K562 (cell line): Measurements from ENCODE around the gene GABRR1. TPM values are rescaled to one million over a fixed set of nuclear protein-coding genes. Genes with fewer than 3 reads are reported as not detected.

Experiments used
- ATAC-seq: fragments of 200-7000 bp; cut with Tn5 transposase; 3 replicates; pipeline ENCODE4 v1.9.1; 2020; ENCODE audit warnings: moderate library complexity
- BruUV-seq: library from RNA; stranded (reverse); fragments of 400-500 nt; replicated peaks from 2 replicates; lab custom pipeline; 2021; lab: Mats Ljungman, UMichigan
- CTCF ChIA-PET: fragments of 300-600 bp; formaldehyde crosslinking; extraction: SDS; loops from one replicate; lab custom pipeline; 2021; ENCODE audit warnings: low intra/inter-chr PET ratio; lab: Yijun Ruan, JAX
- POLR2A ChIA-PET: fragments of 300-600, 350-650 bp; sonication (Branson Sonifier 250); formaldehyde crosslinking; extraction: SDS; loops from one replicate; lab custom pipeline; 2021; ENCODE audit warnings: antibody characterized with exemption, inconsistent platforms; lab: Yijun Ruan, JAX
- DNase-seq, 4 experiments: peaks; one replicate each; pipeline versions ENCODE4 v3.0.0 to v3.0.0-alpha.2; 2011 to 2018; ENCODE audit warnings: low spot score in 3 of 4, mixed read lengths in 3 of 4; ENCODE audit errors: extremely low read depth in 1 of 4
- FAIRE-seq: peaks from 2 replicates; lab custom pipeline; 2011; peaks lifted over from hg19 to GRCh38; lab: Jason Lieb, UNC
- H2AFZ ChIP-seq: 2 replicates; pipeline ENCODE4 v1.6.0; 2011; ENCODE audit warnings: low read depth, low read length, control low read depth, inconsistent platforms
- H3K27ac ChIP-seq: fragments of 200-600 bp; 3 replicates; pipeline ENCODE4 v1.8.0; 2011; ENCODE audit warnings: low read depth, mild to moderate bottlenecking, control low read depth, inconsistent platforms, low read length, moderate library complexity, mixed read lengths; ENCODE audit errors: extremely low read depth
- H3K27me3 ChIP-seq, 2 experiments: fragments of 300-600 bp in 1 of 2; 2 replicates in 1 of 2; 3 replicates in 1 of 2; pipeline versions ENCODE4 v1.6.0 to v1.8.0; 2011; ENCODE audit warnings: inconsistent platforms in 2 of 2, low read length in 2 of 2, mild to moderate bottlenecking in 1 of 2, mixed read lengths in 1 of 2, moderate library complexity in 1 of 2; ENCODE audit not compliant: control insufficient read depth in 2 of 2, insufficient read depth in 2 of 2
- H3K36me3 ChIP-seq: fragments of 300-600 bp; 3 replicates; pipeline ENCODE4 v1.8.0; 2011; ENCODE audit warnings: mild to moderate bottlenecking, low read length, inconsistent platforms; ENCODE audit not compliant: control insufficient read depth, insufficient read depth
- H3K4me1 ChIP-seq, 2 experiments: fragments of 200-600 bp in 1 of 2; replicated peaks in 1 of 2; 2 replicates in 1 of 2; 3 replicates in 1 of 2; pipeline versions ENCODE4 v1.5.1 to v1.8.0; 2011; ENCODE audit warnings: inconsistent platforms in 2 of 2, low read length in 2 of 2, mild to moderate bottlenecking in 1 of 2, mixed read lengths in 1 of 2, moderate library complexity in 1 of 2; ENCODE audit not compliant: control insufficient read depth in 2 of 2, insufficient read depth in 2 of 2
- H3K4me2 ChIP-seq: 2 replicates; pipeline ENCODE4 v1.6.1; 2011; ENCODE audit warnings: low read length, control low read depth, inconsistent platforms, mixed read lengths; ENCODE audit not compliant: insufficient read depth
- H3K4me3 ChIP-seq: fragments of 200-600 bp; sonication (generic), shearing (Covaris generic); 2 replicates; pipeline ENCODE4 v1.5.1; 2016; ENCODE audit warnings: control low read depth, inconsistent platforms
- H3K79me2 ChIP-seq: fragments of 200-600 bp; 3 replicates; pipeline ENCODE4 v1.8.0; 2011; ENCODE audit warnings: low read length, inconsistent platforms; ENCODE audit not compliant: control insufficient read depth, insufficient read depth
- H3K9ac ChIP-seq, 2 experiments: 2 replicates each; pipeline versions ENCODE4 v1.6.0 to v1.6.1; 2011; ENCODE audit warnings: low read depth in 2 of 2, low read length in 2 of 2, control low read depth in 1 of 2, inconsistent platforms in 1 of 2, mild to moderate bottlenecking in 1 of 2, mixed read lengths in 1 of 2; ENCODE audit not compliant: insufficient read depth in 1 of 2
- H3K9me1 ChIP-seq: one replicate; pipeline ENCODE4 v1.6.0; 2011; ENCODE audit warnings: inconsistent platforms, mild to moderate bottlenecking, low read length, moderate library complexity; ENCODE audit not compliant: control insufficient read depth, insufficient read depth
- H3K9me3 ChIP-seq: replicated peaks from 2 replicates; pipeline ENCODE4 v1.5.1; 2011; ENCODE audit warnings: low read depth, low read length, inconsistent platforms; ENCODE audit not compliant: control insufficient read depth, insufficient read depth
- H4K20me1 ChIP-seq: replicated peaks from 2 replicates; pipeline ENCODE4 v1.6.1; 2011; ENCODE audit warnings: low read length, inconsistent platforms, mixed read lengths; ENCODE audit not compliant: control insufficient read depth, insufficient read depth
- MITF ChIP-seq: IDR thresholded peaks from 2 replicates; pipeline ENCODE4 v1.6.1; 2014; ENCODE audit warnings: antibody characterized with exemption
- NUFIP1 ChIP-seq: fragments of 450-650 bp; IDR thresholded peaks from 2 replicates; pipeline ENCODE4 v1.6.1; 2018; ENCODE audit not compliant: partially characterized antibody
- RBM25 ChIP-seq: fragments of 200-400 bp; formaldehyde crosslinking; IDR thresholded peaks from 2 replicates; pipeline ENCODE4 v1.6.1; 2018; ENCODE audit warnings: low read length, low read depth, moderate library complexity; ENCODE audit not compliant: severe bottlenecking
- WGBS: fragments of 100-300 bp; shearing (Covaris generic); methylation state at CpG from one replicate; pipeline ENCODE4 v1.1.6; 2016; ENCODE audit warnings: low coverage, mixed read lengths; ENCODE audit not compliant: insufficient coverage; ENCODE audit errors: missing lambda C conversion rate; 5-methylcytosine and 5-hydroxymethylcytosine counted together
- in situ Hi-C: fragments of 300-500 bp; cut with MboI; formaldehyde crosslinking; loops from 4 replicates; pipeline ENCODE4 v1.15.0; 2018; ENCODE audit warnings: inconsistent platforms, mixed read lengths
- intact Hi-C: fragments of 100-400 bp; cut with micrococcal nuclease; formaldehyde crosslinking; loops from 2 replicates; pipeline ENCODE4 v1.14.2; 2022
- polyA plus RNA-seq, 8 experiments: library from polyadenylated mRNA; depleted of rRNA in 4 of 8; stranded (reverse) in 5 of 8; unstranded in 3 of 8; fragments of >200 nt; fragmentation: Nextera tagmentation in 2 of 8; fragmentation: Illumina TruSeq in 1 of 8; extraction: Ambion mirVana in 2 of 8; extraction: Trizol in 1 of 8; gene quantifications; 2 replicates each; pipeline versions ENCODE4 v1.2.1 to v1.2.3, GENCODE V29; 2011 to 2014; ENCODE audit warnings: inconsistent platforms in 1 of 8, missing spikeins in 1 of 8
- total RNA-seq, 7 experiments: library from RNA; depleted of rRNA in 6 of 7; stranded (reverse); fragments of >200 nt in 6 of 7; fragmentation: Illumina TruSeq in 2 of 7; extraction: Trizol in 2 of 7; gene quantifications; 2 replicates each; pipeline versions ENCODE4 v1.2.1 to v1.2.3, GENCODE V29; 2011 to 2021; ENCODE audit warnings: low replicate concordance in 1 of 7

Gene GABRR1
- total and polyA plus RNA-seq, 9 of the 15 experiments (the other 6 are each of a cell fraction or from before 2014, with no cell fraction given) = not detected

GRCh38 chr6:89160331-89161092 lies 56.6 kb downstream of the GABRR1 start:
- Histone ChIP-seq H3K9me1 (no peaks in the 10 kb centered on the region), H3K9me3 (no peaks in the 10 kb centered on the region), H2AFZ (no peak overlapping the region), H3K4me2 (no peak overlapping the region), H3K36me3 (no peaks in the 10 kb centered on the region), H3K4me1 (no peaks in the 10 kb centered on the region), H3K4me3 (no peak overlapping the region), H3K27me3 (peaks cover 4 to 12% of the 10 kb centered on the region in 2 experiments; a peak in 4 of 5 replicates), H3K27ac (no peak overlapping the region), H3K9ac (no peak overlapping the region), H4K20me1 (no peaks in the 10 kb centered on the region), H3K79me2 (no peaks in the 10 kb centered on the region)
- WGBS = 3% methylated on average over 4 of the region's 4 CpGs
- ATAC-seq = no peak
- FAIRE-seq = no peak
- BruUV-seq = no TSS peak
- in situ Hi-C loops = no loop called here
- intact Hi-C loops = no loop called here
- TF ChIP-seq NUFIP1 (no peak), RBM25 (peak; percentile 5)
- CTCF ChIA-PET = no interaction called here
- DNase-seq = no peak
- POLR2A ChIA-PET = no interaction called here

GRCh38 chr6:89154131-89154530 lies 63.0 kb downstream of the GABRR1 start:
- Histone ChIP-seq H4K20me1 (no peaks in the 10 kb centered on the region), H3K9me1 (no peaks in the 10 kb centered on the region), H3K9me3 (no peaks in the 10 kb centered on the region), H3K36me3 (no peaks in the 10 kb centered on the region), H2AFZ (no peak overlapping the region), H3K4me3 (no peak overlapping the region), H3K4me2 (no peak overlapping the region), H3K27ac (no peak overlapping the region), H3K4me1 (no peaks in the 10 kb centered on the region), H3K9ac (no peak overlapping the region), H3K27me3 (peaks cover 0 to 2% of the 10 kb centered on the region in 2 experiments; a peak in 1 of 5 replicates), H3K79me2 (no peaks in the 10 kb centered on the region)
- in situ Hi-C loops (loop anchor here (10.0 kb wide), 1 partner anchor 1011 kb away; no protein-coding TSS in a partner anchor), intact Hi-C loops (no loop called here)
- FAIRE-seq (no peak), DNase-seq (no peak), ATAC-seq (no peak)
- BruUV-seq = no TSS peak
- POLR2A ChIA-PET = no interaction called here
- no peak for TF ChIP-seq MITF
- CTCF ChIA-PET = no interaction called here
- WGBS = 4% methylated on average over 1 of the region's 1 CpG
